Raji (cell line): ENCODE measurements around the gene RGS7.

Source experiments
- POLR2A ChIP-seq: IDR thresholded peaks from 2 replicates; pipeline ENCODE4 v1.6.1; 2011; ENCODE audit warnings: low read depth, low read length, control low read depth; ENCODE audit not compliant: insufficient read depth

RGS7 gene

DNA sequence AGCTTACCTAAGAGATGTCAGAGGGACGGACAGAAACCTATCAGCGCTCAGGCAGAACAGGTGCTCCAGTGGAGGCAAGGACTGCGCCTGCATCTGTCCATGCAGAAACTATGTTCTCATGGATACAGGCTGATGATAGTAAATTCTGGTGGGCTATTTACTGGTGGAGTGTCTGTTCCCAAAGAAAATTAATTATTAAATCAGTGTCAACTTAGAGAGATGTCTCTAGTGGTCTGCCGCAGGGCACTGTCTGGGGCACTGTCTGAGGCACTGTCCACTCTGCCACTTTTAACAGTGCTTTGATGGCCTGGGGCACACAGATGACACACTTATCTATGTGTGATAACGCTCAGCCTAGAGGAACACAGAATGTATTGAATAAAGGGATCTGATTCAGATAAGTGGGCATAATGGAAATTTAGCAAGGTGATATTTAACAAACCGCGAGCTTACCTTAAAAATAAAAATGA is 148.1 kb downstream of the RGS7 start:
- no peak for TF ChIP-seq POLR2A

DNA sequence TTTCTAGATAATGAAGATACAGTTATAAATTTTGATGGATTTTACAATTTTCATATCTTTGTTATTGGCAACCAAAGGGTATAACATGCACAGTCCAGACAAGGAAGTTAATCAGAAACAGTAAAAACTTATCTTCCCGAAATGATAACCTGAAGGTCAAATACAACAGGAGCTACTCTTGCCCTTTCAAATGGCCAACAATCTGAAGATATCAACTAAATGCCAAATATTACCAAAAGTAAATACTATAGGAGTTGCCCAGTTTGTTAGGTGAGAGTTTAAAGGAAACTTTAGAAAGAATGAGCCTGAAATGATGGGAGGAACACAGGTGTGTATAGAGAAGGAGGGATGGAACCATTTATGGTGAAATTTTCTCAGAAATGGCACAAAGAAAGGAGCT is 153.2 kb downstream of the RGS7 start:
- no peak for TF ChIP-seq POLR2A

DNA sequence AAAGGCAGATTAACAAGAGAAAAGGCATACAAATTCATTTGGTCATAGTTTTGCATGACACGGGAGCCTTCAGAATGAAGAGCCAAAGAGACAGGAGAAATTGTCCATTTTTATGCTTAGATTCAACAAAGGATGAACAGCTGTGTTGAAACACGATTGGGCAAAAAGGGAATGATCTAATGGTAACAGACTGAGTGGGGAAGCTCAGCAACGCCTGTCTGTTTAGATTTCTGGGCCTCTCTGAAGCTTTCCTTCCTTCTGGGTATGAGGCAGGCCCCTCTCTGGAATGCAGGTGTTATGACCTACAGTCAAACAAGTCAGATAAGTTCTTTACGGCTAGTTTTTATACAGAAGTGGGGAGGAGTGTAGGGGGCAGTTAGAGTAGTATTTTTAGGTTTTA is 154.6 kb downstream of the RGS7 start:
- no peak for TF ChIP-seq POLR2A

DNA sequence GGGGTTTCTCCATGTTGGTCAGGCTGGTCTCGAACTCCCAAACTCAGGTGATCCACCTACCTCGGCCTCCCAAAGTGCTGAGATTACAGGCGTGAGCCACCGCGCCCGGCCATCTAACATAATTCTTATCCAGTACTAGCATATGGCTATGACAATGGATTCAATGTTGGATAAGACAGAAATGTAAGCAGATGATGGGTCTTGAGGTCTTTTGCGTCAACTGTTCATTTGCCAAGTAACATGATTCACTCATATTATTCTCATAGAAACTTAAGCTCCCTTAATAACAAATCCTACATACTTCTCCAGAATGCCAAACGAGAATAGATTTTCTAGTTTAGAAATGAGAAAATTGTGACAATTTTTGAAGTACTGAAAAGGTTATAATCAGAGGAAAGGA is 170.3 kb downstream of the RGS7 start:
- no peak for TF ChIP-seq POLR2A

DNA sequence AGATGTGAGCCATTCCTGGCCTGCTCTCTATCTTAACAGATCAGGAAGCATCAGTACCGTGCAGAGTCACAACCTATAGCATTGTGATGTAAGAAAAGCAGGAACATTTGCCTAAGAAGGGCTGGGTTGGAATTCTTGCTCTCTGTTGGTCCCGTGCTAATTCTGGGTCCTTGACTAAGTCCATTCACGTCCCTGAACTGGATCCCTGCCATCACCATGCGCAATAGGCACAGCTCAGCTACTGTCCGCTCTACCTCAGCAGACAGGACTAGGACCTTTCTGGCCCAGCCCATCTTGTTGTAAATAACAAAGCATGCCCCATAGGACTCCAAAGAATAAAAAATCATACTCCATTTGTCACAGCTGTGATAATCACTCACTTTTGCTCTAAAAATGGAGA is 175.0 kb downstream of the RGS7 start:
- no peak for TF ChIP-seq POLR2A

DNA sequence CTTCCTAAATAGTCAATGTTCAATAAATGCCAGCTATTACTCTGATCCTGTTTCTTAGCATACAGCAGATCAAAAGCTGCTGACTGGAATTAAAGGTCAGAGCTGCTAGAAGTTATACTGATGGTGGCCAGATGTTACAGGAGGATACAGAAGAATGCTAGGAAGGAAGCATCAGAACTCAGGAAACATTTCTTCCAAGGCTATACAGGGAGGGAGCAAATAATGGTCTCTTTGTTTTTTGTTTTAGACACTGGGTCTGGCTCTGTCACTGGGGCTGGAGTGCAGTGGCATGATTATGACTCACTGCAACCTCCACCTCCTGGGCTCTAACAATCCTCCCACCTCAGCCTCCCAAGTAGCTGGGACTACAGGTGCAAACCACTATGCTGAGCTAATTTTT is 175.5 kb downstream of the RGS7 start:
- TF ChIP-seq POLR2A: no peak

DNA sequence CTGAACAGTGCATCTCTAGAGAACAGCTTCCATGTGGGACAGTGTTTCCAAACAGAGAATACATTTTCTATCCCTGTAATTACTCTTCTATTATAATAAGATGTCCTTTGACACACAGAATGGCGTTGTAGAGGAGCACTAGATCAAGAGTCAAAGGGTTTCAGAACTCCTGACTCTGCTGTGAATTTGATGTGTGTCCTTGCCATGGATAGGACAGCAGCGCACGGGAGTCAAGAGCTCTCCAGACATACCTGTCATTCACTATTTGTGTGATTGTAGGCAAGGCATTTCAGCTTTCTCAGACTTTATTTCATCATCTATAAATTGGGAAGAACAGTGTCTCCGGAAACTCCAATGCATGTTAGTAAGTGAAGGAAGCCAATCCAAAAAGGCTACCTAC is 176.4 kb downstream of the RGS7 start:
- no peak for TF ChIP-seq POLR2A

DNA sequence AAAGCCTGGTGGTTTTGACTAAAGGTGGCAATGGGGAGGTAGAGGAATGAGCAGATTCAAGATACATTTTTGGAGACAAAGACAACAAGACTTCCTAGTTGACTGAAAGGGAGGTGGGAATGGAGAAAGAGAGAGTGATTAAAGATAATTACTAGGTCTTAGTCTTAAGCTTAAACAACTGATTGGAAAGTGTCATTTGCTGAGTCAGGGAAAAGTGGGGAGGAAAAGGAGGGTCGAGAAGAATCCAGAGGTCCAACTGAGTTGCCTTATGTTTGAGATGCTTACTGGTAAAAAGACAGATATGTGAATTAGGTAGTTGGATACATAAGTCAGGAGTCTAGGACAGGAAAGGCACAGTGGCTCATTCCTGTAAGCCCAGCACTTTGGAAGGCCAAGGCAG is 179.3 kb downstream of the RGS7 start:
- TF ChIP-seq POLR2A: no peak

DNA sequence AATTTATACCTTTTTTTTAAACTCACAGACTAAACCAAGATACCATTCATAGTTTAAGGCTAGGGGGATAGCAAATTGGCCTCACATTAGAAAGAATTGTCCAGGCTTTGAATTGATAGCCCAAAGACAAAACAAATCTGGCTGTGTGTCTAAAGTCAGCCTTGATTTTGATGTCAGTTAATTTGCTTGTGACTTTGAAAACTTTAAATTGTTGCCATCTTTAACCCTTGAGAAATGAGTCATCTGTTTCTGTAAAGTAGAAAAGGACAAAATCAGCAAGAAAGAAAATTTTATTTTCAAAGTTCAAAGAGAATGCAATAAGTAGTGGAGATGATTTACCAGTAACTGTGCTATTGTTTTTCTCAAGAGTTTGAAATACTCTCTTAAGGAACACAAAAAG is 184.5 kb downstream of the RGS7 start:
- TF ChIP-seq POLR2A: no peak

DNA sequence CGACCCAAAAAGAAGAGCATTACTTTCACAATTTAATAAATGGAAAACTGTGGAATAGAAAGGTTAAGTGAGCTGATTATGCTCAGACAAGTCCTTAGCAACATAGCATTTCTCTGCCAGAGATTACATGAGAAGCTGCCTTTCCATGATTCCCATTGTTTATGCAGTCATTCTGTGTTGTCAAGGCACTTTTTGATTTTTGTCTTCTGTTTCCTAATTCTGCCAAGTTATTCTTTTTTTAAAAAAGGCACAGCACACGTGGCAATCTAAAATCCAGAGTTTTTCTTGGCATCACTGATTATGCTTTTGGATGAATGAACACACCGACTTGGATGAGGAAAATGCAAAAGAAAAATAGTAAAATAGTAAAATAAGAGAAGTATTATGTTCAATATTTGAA is 185.0 kb downstream of the RGS7 start:
- TF ChIP-seq POLR2A: no peak

DNA sequence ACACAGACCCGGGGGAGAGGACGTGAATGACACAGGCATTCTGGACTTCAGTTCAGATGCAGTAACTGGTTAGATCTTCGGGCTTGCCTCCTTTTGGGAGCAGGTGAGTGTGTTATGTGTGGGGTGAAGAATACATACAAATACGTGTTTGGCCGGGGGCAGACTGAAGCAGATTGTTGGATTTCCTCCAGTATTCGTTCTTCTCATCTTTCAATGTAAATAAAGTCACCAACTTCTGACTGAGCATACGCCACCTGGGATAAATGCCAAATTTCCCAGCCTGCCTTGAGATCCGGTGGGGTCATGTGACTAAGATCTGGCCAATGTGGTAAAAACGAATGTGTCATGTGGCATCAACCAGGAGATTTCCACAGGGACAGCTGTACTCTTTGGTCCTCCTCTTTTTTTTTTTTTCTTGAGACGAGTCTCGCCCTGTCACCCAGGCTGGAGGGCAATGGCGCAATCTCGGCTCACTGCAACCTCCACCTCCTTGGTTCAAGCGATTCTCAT is 189.8 kb downstream of the RGS7 start:
- TF ChIP-seq POLR2A: no peak

DNA sequence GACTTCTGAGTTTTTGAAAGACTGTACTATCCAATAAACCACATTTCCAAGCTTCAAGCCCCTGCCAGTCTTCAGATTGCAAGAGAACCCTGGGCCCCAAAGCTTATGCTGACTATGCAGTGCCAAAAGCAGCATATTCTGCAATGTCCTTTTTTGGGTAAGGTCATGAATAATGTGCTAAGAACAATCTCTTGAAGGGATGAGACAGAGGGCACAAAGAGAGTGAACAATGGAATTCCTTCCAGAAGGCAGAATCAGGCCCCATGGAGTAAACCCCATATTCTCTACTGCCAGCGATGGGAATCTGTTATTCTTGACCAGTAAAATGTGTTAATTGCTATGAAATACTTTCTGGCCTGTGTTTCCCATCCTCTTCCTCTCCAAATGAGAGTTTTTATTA is 190.4 kb downstream of the RGS7 start:
- TF ChIP-seq POLR2A: no peak

DNA sequence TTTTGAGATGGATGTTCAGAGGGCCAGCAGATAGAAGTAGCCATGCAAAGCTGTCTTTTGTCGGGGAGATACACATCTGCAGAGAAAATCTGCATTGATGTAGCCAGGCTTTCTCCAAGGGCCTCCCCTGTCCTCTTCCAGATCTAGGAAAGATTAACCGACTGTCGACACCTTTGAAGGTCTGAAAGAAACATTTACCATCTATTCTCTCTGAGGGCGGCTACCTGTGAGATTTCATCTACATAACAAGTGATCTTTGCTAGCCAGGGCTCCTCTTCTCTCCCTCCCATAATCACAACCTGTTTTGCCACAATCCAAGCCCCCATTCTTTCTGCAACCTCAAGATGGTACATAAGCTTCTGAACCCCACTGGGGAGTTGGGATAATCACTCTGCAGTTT is 193.6 kb downstream of the RGS7 start:
- no peak for TF ChIP-seq POLR2A

DNA sequence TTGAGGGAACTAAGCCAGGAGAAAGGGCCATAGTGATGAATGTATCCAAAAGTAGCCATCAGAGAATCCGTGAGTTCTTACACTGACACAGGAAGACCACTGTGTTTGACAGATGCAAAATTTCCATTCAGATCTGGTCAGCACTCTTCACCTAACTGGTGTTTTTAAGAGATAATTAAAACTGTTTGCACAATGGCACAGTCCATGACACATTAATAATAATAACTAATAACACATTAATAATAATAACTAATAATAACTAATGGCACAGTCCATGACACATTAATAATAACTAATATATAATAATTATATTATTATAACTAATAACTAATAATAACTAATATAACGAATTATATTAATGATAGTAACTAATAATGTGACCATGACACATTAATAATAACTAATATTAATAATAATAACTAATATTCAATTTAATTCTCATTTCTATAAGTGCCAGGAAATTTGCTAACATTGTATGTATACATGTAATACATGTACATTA is 195.8 kb downstream of the RGS7 start:
- no peak for TF ChIP-seq POLR2A

DNA sequence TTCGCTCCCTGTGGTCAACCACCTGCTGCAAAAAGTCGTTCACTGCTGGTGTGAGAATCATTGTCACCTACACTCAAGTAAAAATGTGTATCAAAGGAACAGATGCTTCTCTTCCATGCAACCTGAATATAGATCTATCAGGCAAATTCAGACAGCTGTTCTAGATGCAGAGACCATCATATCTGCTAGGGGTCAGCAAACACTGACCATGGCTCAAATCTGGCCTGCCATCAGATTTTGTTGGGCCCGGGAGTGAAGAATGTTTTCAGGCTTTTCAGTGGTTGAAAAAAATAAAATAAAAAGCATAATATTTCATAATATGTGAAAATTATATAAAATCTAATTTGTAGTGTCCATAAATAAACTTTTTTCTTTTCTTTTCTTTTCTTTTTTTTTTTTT is 199.6 kb downstream of the RGS7 start:
- no peak for TF ChIP-seq POLR2A

DNA sequence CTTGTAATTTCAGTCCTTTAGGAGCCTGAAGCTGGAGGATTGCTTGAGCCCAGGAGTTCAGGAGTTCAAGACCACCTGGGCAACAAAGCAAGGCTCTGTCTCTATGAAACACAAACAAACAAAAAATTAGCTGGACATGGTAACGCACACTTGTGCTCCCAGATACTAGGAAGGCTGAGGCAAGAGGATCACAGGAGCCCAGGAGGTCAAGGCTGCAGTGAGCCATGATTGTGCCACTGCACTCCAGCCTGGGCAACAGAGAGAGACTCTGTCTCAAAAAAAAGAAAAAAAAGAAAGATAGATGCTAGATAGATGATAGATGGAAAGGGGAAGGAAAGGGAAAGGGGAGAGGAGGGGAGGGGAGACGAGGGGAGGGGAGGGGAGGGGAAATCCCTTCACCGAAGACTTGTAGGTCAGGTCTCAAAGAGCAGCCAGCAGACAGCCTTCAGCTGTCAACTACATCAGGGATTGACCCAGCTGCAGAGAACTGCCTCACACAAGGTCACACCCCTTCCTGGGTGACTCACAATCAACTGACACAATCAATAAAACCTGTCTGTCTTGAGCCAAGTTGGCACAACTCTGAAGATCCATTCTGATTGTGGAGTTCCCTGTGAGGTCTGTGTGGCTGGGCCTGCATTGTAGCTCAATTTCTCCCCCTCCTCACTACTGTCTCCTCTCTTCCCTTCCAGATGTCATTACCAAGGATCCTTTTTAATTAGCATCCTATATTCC is 200.6 kb downstream of the RGS7 start:
- TF ChIP-seq POLR2A: no peak

DNA sequence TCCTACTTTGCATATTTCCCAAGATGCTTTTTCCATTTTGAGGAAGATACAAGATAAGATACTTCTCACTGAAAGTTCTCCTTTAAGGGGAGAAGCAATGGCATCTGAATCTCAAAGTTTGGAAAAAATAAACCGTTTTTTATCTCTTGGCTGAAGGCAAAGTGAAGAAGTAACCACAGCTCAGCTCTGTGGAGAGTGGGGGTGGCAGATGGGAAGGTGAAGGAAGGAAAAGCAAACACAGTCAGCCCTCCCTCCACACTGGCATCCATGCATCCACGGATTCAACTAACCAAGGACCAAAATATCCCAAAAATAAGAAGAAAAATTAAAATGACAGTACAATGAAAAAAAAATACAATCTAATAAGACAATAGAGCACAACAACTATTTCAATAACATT is 211.1 kb downstream of the RGS7 start:
- no peak for TF ChIP-seq POLR2A

DNA sequence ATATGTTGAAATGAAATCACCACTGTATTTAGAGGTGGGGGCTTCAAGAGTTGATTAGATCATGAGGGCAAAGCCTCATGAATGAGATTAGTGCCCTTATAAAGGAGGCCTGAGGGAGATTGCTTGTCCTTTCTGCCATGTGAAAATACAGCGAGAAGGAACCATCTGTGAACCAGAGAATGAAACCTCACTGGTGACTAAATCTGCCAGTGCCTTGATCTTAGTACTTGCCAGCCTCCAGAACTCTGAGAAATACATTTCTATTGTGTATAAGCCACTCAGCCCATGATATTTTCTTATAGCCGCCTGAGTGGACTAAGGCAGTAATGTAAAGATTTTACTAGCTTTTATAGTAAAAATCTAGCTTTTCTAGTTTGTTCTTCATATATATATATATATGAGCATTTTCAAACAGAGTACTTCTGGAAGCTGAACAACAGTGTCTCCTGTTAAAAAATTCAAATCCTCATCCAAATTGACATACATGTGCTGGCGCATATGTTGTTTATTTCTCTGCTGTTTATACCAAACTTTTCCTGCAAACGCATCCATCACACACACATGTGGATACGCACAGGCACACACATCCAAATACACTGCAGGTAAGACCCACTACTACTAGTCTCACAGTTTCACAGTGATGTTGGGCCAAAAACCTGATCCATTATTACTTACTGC is 213.1 kb downstream of the RGS7 start:
- TF ChIP-seq POLR2A: no peak
